Measurements from ENCODE around the gene ERICH6.

GRCh38 chr3:150721285-150722130 is 17.8 kb upstream of the ERICH6 start:
- no peak for TF ChIP-seq TARDBP (IDR thresholded peaks at IDR 0.05)
- TF ChIP-seq FOXK2 (IDR thresholded peaks at IDR 0.05), result no peak
